ENCODE results near the gene SETDB2. TPM values are rescaled to one million over a fixed set of nuclear protein-coding genes. Genes with fewer than 3 reads are reported as not detected.
"Not testable (repeated sequence)": the region's sequence is repeated elsewhere in the genome, so short reads cannot be mapped to it uniquely, and the experiment has no call there.

The SETDB2 gene
- total RNA-seq, 1 donor = 16.4 TPM

DNA sequence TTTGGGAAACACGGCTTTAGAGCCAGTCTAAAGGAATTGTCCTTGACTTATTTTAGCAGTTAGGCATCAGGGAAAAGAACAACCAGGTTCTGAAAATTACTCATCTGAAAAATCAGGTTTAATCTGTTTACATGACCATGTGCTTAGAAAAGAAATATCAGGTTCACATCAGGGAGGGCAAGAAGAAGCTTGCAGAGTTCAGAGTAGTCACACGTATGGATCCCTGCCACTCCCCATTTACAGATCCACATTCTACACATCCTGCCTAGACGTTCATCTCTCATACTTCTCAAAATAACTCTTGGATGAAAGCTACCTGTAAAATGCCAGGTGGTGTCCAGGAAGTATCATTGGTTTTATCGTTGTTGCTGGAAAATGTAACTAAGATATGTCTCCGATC is 37.7 kb downstream of the SETDB2 start:
- TF ChIP-seq CTCF (IDR thresholded peaks at IDR 0.05; ENCODE audit: insufficient read depth, low read depth, low read length) = no peak
- DNase-seq (ENCODE audit: low read depth) = no peak
- H3K4me3 ChIP-seq (ENCODE audit: low read depth, low read length) = no peak overlapping the region

- DNase-seq (ENCODE audit: low read depth) = no peak
- no peak for TF ChIP-seq CTCF (IDR thresholded peaks at IDR 0.05; ENCODE audit: insufficient read depth, low read depth, low read length)
These were observed 44.5 kb downstream of the SETDB2 start for GRCh38 chr13:49488563-49488962.

GRCh38 chr13:49494645-49495044 is 50.6 kb downstream of the SETDB2 start:
- DNase-seq (ENCODE audit: low read depth) = no peak
- TF ChIP-seq CTCF (IDR thresholded peaks at IDR 0.05; ENCODE audit: insufficient read depth, low read depth, low read length) = no peak
- H3K4me3 ChIP-seq (ENCODE audit: low read depth, low read length) = peak overlapping the region; percentile 68

More at GRCh38 chr13:49488563-49488962, 44.5 kb downstream of the SETDB2 start:
- H3K4me3 ChIP-seq (ENCODE audit: low read depth, low read length) = no peak overlapping the region

DNA sequence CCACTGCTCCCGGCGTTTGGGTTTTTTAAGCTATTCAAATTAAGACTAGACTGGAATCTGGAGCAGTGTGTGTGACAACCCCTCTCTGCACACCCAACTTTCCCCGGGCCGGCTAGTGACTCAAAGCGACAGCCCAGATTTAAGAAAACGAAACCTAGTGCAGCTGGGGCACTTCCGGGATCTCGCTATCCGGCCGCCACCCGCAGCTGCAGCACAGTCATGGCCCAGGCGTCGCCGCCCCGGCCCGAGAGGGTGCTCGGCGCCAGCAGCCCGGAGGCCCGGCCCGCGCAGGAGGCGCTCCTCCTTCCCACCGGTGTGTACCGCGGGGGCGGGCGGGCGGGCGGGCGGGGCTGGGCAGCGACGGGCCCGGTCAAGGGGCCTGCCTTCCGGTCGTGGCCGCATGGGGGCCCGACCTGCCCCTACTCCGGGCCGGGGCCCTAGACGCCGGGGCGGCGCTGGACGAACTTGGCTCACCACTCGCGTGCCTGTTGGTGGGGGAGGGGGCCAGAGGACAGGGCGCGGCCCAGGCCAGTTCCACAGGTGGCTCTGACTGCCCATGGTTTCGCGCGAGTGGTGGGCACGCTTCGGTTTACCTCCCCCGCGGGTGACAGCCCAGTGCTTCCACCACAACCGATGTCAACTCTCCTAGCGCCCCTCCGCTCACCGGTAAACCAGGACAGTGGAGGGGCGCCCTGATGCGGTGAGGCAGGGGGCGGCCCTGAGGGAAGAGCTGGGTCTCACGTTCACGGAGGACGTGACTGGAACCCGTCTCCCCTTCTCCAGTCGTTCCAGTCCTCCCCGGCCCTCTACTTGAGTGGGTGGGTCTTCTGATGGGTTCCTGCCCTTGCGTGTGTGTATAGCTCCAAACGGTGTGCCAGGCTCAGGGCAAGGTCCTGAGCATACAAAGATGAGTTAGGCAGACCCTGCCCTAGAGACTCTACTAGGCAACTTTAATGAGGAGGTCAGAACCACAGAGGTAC is 52.0 kb downstream of the SETDB2 start, which contains the start of gene PHF11:
PHF11 (plus strand) TSS at position 171 of the 980 bp plus-strand sequence; CDS start at position 220, 49 bp downstream.
- peak; percentile 83 for DNase-seq (ENCODE audit: low read depth)
- no peak for TF ChIP-seq CTCF (IDR thresholded peaks at IDR 0.05; ENCODE audit: insufficient read depth, low read depth, low read length)
- peak within 1 kb of the TSS; percentile 68 for H3K4me3 ChIP-seq (ENCODE audit: low read depth, low read length)

GRCh38 chr13:49496837-49497236 is 52.8 kb downstream of the SETDB2 start:
- not testable (repeated sequence) for DNase-seq (ENCODE audit: low read depth); H3K4me3 ChIP-seq (ENCODE audit: low read depth, low read length)

DNA sequence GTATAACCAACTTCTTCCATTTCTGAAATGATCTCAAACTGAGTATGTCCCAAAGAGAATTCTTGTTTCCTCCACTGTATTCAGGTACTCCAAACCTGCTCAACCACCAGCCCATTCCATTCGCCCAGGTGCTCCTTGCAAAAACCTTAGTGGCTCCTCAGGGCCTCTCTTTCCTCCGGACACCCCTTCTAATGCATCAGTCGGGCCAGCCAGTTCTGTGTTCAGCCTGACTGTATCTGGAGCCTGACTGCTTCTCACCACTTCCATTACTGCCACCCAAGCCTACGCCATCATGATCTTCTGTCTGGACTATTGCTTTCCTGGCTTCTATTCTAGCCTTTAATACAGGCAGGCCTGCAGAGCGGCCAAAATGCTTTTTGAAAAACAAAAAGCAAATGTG is 53.2 kb downstream of the SETDB2 start:
- TF ChIP-seq CTCF (IDR thresholded peaks at IDR 0.05; ENCODE audit: insufficient read depth, low read depth, low read length) = no peak
- no peak for DNase-seq (ENCODE audit: low read depth)
- H3K4me3 ChIP-seq (ENCODE audit: low read depth, low read length) = no peak overlapping the region

DNA sequence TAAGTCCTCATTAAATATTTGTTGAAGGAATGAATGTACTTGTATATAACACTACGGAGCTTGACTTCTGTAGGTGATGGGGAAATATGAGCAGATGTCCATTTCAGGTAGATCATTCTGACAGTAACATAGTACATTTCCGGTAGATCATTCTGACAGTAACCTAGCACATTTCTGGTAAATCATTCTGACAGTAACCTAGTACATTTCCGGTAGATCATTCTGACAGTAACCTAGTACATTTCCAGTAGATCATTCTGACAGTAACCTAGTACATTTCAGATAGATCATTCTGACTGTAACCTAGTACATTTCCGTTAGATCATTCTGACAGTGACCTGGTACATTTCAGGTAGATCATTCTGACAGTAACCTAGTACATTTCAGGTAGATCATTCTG is 54.1 kb downstream of the SETDB2 start:
- H3K4me3 ChIP-seq (ENCODE audit: low read depth, low read length) = no peak overlapping the region
- TF ChIP-seq CTCF (IDR thresholded peaks at IDR 0.05; ENCODE audit: insufficient read depth, low read depth, low read length) = no peak
- no peak for DNase-seq (ENCODE audit: low read depth)
